Immature natural killer cell (primary cell): ENCODE results near the gene LETMD1. TPM values are rescaled to one million over a fixed set of nuclear protein-coding genes. Genes with fewer than 3 reads are reported as not detected.
"Not testable (repeated sequence)": the region's sequence is repeated elsewhere in the genome, so short reads cannot be mapped to it uniquely, and the experiment has no call there.

ENCODE experiments used
- DNase-seq, 3 donors: peaks; one replicate each; pipeline ENCODE4 v3.0.0; 2022; ENCODE audit warnings: mixed read lengths in 1 of 3
- H3K27ac Mint-ChIP-seq, 6 donors: one replicate each; pipeline ENCODE4 v1.8.0; 2020; ENCODE audit warnings: mixed read lengths in 6 of 6, mild to moderate bottlenecking in 5 of 6, inconsistent platforms in 4 of 6, moderate library complexity in 3 of 6
- H3K27me3 Mint-ChIP-seq, 3 donors: one replicate each; pipeline ENCODE4 v1.8.0; 2020 to 2021; ENCODE audit warnings: low read depth in 3 of 3, mild to moderate bottlenecking in 3 of 3, mixed read lengths in 3 of 3, moderate library complexity in 3 of 3, inconsistent platforms in 1 of 3
- H3K36me3 Mint-ChIP-seq, 3 donors: one replicate each; pipeline ENCODE4 v1.8.0; 2020; ENCODE audit warnings: mixed read lengths in 3 of 3, inconsistent platforms in 2 of 3, mild to moderate bottlenecking in 2 of 3
- H3K4me1 Mint-ChIP-seq, 2 donors: one replicate each; pipeline ENCODE4 v1.8.0; 2020; ENCODE audit warnings: inconsistent platforms in 2 of 2, mild to moderate bottlenecking in 2 of 2, mixed read lengths in 2 of 2, moderate library complexity in 1 of 2
- H3K4me3 Mint-ChIP-seq, 5 donors: one replicate each; pipeline ENCODE4 v1.8.0; 2020; ENCODE audit warnings: mild to moderate bottlenecking in 5 of 5, mixed read lengths in 5 of 5, inconsistent platforms in 3 of 5, moderate library complexity in 3 of 5
- H3K9me3 Mint-ChIP-seq, 6 donors: one replicate each; pipeline ENCODE4 v1.8.0; 2020; ENCODE audit warnings: mild to moderate bottlenecking in 6 of 6, mixed read lengths in 6 of 6, inconsistent platforms in 4 of 6, moderate library complexity in 3 of 6
- polyA plus RNA-seq, 3 donors: library from polyadenylated mRNA; unstranded; fragments of 300-500 nt; fragmentation: Illumina TruSeq; gene quantifications; one replicate each; pipeline ENCODE4 v1.2.3, GENCODE V29; 2021

Gene LETMD1, protein sequence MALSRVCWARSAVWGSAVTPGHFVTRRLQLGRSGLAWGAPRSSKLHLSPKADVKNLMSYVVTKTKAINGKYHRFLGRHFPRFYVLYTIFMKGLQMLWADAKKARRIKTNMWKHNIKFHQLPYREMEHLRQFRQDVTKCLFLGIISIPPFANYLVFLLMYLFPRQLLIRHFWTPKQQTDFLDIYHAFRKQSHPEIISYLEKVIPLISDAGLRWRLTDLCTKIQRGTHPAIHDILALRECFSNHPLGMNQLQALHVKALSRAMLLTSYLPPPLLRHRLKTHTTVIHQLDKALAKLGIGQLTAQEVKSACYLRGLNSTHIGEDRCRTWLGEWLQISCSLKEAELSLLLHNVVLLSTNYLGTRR
- polyA plus RNA-seq: 10 to 100 TPM; 14.9 to 40.4 (median 17.7) TPM

DNA sequence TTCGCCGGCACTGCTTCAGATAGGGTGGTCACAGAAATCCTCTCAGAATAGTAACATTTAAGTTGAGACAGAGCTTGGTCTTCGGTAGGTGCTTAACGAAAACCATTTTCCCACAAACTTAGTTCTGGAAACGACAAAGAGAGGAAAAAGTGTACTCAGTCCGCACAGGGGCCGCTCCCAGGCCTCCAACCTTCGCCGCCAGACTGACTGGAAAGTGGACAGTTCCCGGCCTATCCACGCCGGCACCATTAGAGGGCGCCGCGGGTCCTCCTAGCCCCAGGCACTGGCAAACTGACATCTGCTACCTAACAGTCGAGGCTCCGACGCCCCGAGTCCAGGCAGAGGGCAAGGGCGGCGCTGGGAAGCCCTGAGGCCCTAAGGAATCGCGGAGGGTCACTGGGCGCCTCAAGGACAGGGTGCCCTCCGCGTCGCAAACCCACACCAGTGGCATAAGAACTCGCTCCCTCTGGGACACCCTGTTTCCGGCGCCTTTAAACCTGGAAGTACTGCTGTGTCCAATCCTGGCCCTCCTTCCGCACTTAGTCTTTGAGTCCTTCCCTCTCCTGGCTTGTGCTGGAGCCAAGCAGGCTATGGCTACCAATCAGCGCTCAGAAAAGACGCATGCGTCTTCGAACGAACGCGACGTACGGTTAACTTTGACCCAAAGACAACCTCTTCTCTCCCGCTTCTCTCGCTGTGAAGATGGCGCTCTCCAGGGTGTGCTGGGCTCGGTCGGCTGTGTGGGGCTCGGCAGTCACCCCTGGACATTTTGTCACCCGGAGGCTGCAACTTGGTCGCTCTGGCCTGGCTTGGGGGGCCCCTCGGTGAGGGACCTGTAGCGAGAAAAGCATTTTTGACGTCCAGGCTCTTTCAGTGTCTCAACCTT lies at the start of gene LETMD1:
LETMD1 (plus strand) TSS at position 673 of the 886 bp plus-strand sequence; CDS start at position 703, 30 bp downstream.
- peaks cover 5 to 6% (median 5%) of the 10 kb centered on the region in 3 donors for H3K36me3 Mint-ChIP-seq
- peak within 1 kb of the TSS; percentile 92 to 99 (median 96) for H3K27ac Mint-ChIP-seq
- peak within 1 kb of the TSS; percentile 91 to 98 (median 95) for H3K4me3 Mint-ChIP-seq
- H3K27me3 Mint-ChIP-seq: peaks cover 3 to 6% (median 4%) of the 10 kb centered on the region in 3 donors
- DNase-seq: peak; percentile 91 to 93 (median 93)
- H3K4me1 Mint-ChIP-seq: peaks cover 33 to 34% of the 10 kb centered on the region in 2 donors
- no peaks in the 10 kb centered on the region for H3K9me3 Mint-ChIP-seq

DNA sequence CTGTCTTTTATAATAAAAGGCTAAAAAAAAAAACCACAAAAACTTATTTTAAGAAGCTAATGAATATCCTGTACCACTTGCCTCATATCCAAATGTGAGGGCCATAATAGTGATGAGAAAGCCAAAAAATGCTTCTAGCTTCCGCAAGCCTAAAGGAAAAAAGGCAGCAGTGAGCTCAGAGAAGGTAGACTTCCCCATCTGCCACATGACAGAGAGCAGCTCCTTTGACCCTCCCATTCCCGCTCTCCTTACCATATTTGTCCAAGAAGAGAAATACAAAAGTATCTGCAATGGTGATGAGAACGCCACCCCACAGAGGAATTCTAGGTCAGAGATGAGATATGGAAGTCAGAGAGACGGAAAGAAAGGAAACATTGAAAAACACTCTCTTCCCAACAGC lies 49.0 kb upstream of the LETMD1 start:
- Mint-ChIP-seq H3K36me3 (peaks cover 22 to 38% (median 31%) of the 10 kb centered on the region in 3 donors), H3K9me3 (no peaks in the 10 kb centered on the region), H3K4me1 (no peaks in the 10 kb centered on the region), H3K27me3 (no peaks in the 10 kb centered on the region), H3K4me3 (no peak overlapping the region), H3K27ac (no peak overlapping the region)
- DNase-seq: no peak

DNA sequence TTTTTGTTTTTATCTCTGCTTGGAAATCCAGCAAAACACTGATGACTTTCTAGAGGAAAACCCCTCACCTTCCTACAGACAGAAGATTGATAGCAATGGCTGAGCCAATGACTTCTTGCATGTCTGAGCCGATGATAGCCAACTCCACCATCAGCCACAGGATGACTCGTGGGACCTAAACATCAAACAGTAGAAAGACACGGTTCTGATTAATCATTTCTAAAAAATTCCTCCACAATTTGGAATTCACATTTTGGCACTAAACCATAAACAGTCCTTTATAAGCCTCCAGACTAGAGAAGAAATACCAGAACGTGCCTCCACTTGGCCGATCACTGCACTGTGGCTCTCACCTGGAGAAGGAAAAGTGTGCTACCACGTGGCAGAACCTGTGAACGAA lies 47.9 kb upstream of the LETMD1 start:
- H3K36me3 Mint-ChIP-seq: peaks cover 17 to 37% (median 26%) of the 10 kb centered on the region in 3 donors
- H3K9me3 Mint-ChIP-seq: no peaks in the 10 kb centered on the region
- no peaks in the 10 kb centered on the region for H3K27me3 Mint-ChIP-seq
- no peak overlapping the region for H3K27ac Mint-ChIP-seq
- H3K4me3 Mint-ChIP-seq: no peak overlapping the region
- DNase-seq: no peak
- no peaks in the 10 kb centered on the region for H3K4me1 Mint-ChIP-seq

DNA sequence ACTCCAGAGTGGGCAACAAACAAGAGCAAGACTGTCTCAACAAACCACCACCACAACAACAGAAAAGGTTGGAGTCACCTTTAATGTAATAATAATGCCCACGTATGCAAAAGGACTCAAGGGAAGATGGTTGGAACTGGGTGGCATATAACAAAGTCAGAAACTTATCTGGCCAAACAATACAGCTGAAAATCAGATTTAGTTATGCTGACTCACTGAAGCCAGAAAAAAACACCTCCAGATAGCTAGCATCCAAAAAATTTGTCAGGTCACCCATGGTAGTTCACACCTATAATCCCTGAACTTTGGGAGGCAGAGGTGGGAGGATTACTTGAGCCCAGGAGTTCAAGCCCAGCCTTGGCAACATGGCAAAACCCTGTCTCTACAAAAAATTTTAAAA lies 46.3 kb upstream of the LETMD1 start:
- no peaks in the 10 kb centered on the region for H3K27me3 Mint-ChIP-seq
- H3K4me3 Mint-ChIP-seq: no peak overlapping the region
- H3K4me1 Mint-ChIP-seq: no peaks in the 10 kb centered on the region
- H3K9me3 Mint-ChIP-seq: no peaks in the 10 kb centered on the region
- DNase-seq: no peak
- H3K36me3 Mint-ChIP-seq: peaks cover 19 to 29% (median 20%) of the 10 kb centered on the region in 3 donors
- no peak overlapping the region for H3K27ac Mint-ChIP-seq

DNA sequence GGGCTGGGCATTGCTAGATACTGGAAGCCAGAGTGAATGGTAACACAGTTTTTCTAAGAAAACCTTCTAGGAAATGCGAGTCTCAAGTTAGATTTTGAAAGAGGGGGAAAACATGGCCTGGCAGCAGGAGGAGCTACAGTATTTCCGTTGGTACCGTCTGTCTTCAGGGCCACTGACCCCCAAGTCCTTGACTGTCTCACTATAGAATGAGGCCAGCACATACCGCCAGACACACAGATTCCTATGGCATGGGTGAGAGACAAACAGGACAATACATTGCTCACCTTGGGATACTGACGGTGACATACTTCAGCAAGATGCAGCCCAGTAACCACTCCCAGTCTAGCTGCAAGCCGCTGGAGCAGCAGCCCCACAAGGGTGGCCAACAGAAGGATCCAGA lies 43.6 kb upstream of the LETMD1 start:
- no peak for DNase-seq
- peaks cover 15 to 22% (median 16%) of the 10 kb centered on the region in 3 donors for H3K36me3 Mint-ChIP-seq
- H3K9me3 Mint-ChIP-seq: no peaks in the 10 kb centered on the region
- H3K27me3 Mint-ChIP-seq: no peaks in the 10 kb centered on the region
- peak overlapping the region in 3 of 6 donors; percentile 13 to 39 (median 19) for H3K27ac Mint-ChIP-seq
- no peak overlapping the region for H3K4me3 Mint-ChIP-seq
- H3K4me1 Mint-ChIP-seq: peaks cover 8 to 10% of the 10 kb centered on the region in 2 donors

DNA sequence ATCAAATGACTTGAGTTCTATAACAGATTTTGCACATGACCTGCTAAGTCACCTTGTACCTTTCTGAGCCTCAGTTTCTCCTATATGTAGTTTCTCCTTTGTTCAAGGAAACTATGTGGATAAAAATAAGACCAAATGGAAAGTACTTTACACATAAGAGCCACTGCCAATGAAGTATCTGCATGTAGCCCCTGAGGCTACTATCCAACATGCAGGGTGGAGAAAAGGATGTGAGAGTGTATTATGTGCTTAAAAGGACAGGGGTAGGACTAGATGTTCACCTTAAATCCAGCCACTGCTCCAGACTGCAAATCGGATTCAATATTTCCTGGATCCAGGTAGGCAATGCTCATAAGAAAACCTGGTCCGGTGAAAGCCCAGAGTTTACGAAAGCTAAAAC lies 43.1 kb upstream of the LETMD1 start:
- no peak for DNase-seq
- Mint-ChIP-seq H3K27ac (peak overlapping the region in 4 of 6 donors; percentile 13 to 75 (median 30)), H3K36me3 (peaks cover 13 to 19% (median 15%) of the 10 kb centered on the region in 3 donors), H3K27me3 (no peaks in the 10 kb centered on the region), H3K4me1 (peaks cover 8 to 12% of the 10 kb centered on the region in 2 donors), H3K9me3 (no peaks in the 10 kb centered on the region), H3K4me3 (no peak overlapping the region)

DNA sequence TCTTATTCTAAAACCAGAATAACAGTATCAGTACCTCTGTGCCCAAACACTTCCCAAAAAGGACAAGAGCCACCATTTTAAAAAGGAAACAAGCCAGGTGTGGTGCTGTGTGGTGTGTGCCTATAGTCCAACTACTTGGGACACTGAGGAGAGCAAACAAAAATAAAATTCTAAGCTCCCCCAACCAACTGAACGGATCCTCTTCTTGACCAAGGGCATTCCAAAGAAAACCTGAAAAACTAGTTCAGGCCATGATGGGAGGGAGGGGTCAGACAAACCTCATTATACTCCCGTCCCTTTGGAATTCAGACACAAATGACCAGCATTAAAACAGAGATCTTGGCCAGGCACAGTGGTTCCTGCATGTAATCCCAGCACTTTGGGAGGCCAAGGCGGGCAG lies 42.5 kb upstream of the LETMD1 start:
- peaks cover 7 to 13% (median 9%) of the 10 kb centered on the region in 3 donors for H3K36me3 Mint-ChIP-seq
- no peak for DNase-seq
- H3K27me3 Mint-ChIP-seq: no peaks in the 10 kb centered on the region
- no peak overlapping the region for H3K4me3 Mint-ChIP-seq
- H3K9me3 Mint-ChIP-seq: no peaks in the 10 kb centered on the region
- peak overlapping the region in 3 of 6 donors; percentile 12 to 18 (median 14) for H3K27ac Mint-ChIP-seq
- peaks cover 9 to 17% of the 10 kb centered on the region in 2 donors for H3K4me1 Mint-ChIP-seq

DNA sequence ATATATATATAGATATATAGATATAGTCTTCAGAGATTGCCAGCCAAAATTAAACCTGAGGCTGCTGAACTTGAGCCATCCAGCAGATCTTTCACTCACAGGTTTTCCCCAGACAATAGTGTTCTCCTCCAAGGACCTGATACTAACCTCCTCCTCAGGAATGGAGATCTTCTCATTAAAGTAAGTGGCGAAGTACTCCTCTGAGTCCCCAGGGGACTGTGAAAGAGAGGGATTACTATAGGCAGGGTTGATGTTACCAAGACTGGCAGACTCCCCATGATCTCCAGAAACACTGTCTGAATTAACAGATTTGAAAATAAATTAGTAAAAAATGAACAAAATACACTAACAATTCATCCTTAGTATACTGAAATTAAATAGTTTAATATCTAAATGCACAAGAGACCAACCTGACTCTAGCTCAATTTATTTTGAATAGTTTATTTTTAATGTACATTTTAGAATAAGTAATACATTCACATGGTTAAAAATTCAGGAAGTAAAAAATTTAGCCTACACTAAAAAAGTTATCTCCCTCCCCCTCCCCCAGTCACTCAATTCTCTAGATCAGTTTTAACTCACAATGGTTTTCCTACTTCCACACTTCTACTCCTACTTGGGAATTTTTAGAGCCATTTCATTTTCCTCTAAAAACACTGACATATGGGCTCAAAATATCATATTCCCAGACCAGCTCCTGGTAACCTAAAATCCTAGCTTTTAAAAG lies 39.6 kb upstream of the LETMD1 start:
- no peaks in the 10 kb centered on the region for H3K27me3 Mint-ChIP-seq
- H3K4me3 Mint-ChIP-seq: peak overlapping the region in 1 of 5 donors; percentile 28
- H3K4me1 Mint-ChIP-seq: peaks cover 11 to 26% of the 10 kb centered on the region in 2 donors
- H3K36me3 Mint-ChIP-seq: peaks cover 6 to 13% (median 7%) of the 10 kb centered on the region in 3 donors
- H3K27ac Mint-ChIP-seq: peak overlapping the region in 2 of 6 donors; percentile 42 to 56
- no peaks in the 10 kb centered on the region for H3K9me3 Mint-ChIP-seq
- DNase-seq: no peak

DNA sequence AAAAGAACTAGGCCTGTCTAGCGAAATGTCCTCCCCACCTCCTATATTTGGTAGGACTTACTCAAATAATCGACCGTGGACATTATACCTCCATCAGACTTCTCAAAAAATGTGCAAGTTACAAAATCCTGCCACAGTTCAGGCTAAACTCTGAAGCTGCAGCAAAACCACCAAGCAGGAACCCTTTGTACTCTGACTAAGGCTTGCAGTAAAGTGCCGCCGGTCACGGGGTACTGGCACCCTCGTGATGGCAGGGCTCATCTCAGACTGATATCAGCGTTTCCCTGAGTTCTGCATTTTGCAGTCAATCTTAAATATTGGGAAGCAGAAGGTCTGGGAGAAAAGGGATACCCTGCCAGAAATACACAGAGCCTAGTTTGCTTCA lies 39.1 kb upstream of the LETMD1 start:
- H3K9me3 Mint-ChIP-seq: no peaks in the 10 kb centered on the region
- H3K4me3 Mint-ChIP-seq: peak overlapping the region in 2 of 5 donors; percentile 28 to 29

DNA sequence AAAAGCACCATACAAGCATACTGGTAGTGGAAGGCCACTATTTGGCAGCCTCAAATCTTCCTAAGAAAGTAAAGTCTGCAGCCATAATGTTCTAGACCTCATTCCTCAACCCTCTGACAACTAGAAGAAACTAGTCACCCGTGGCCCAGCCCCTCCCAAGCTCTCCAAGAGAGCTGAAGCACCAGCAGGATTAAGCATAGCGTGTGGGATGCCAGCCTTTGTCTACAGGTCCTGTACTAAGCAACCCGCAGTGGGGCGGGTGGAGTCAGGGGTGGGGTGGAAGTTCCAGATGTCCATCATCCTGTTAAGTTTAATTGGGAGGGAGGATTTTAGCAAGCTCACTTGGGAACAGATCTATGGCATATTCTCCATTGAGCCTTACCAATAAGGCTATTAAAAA lies 36.2 kb upstream of the LETMD1 start:
- Mint-ChIP-seq H3K4me1 (peaks cover 11 to 26% of the 10 kb centered on the region in 2 donors), H3K27ac (no peak overlapping the region), H3K9me3 (no peaks in the 10 kb centered on the region), H3K27me3 (no peaks in the 10 kb centered on the region), H3K4me3 (no peak overlapping the region), H3K36me3 (peaks cover 0 to 2% (median 0%) of the 10 kb centered on the region in 3 donors)
- DNase-seq: no peak

More for the DNA sequence above, 39.1 kb upstream of the LETMD1 start:
- Mint-ChIP-seq H3K4me1 (peaks cover 11 to 26% of the 10 kb centered on the region in 2 donors), H3K27me3 (no peaks in the 10 kb centered on the region), H3K27ac (peak overlapping the region in 3 of 6 donors; percentile 42 to 79 (median 56)), H3K36me3 (peaks cover 3 to 13% (median 6%) of the 10 kb centered on the region in 3 donors)
- peak in 1 of 3 donors; percentile 12 for DNase-seq

DNA sequence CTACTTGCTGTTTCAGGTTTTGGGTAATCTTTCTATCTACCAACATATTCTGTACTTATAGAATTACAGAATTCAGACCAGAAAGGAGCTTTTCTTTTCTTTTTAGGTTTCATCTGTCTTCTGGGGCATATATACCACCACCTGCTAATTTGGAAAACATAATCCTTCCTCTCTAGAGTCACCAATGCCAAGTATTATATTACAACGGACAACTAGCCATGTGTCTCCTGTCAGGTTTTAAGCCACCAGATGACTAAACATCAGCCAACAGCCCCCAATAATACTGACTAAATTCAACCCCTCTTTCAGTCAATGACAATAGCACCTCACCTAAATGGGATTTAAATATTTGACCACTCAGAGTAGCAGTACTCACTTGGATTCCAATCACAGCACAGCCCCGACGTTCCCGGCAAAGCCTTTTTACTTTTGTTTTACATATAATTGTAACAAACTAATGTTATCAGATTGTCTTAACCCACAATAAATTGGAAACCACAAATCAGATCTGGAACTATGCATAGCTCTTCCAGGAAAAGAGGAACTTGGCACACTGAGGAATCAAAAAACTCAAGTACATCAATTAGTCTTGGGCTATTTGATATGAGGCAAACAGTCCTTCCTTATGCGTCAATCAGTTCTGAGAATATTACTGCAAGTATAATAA lies 35.4 kb upstream of the LETMD1 start:
- H3K4me1 Mint-ChIP-seq: peaks cover 15 to 26% of the 10 kb centered on the region in 2 donors

DNA sequence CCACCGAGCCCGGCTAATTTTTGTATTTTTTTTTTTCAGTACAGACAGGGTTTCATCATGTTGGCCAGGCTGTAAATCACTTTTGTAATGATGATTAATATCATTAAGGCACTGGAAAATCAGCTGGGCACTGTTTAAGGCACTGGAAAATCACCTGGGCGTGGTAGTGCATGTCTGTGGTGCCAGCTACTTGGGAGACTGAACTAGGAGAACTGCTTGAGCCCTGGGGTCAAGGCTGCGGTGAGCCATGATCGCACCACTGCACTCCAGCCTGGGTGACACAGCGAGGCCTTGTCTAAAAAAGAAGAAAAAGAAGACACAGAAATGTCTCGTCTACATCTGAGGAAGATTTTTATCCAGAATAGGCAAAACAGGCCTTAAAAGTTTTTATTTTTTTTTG lies 34.7 kb upstream of the LETMD1 start:
- no peak for DNase-seq
- Mint-ChIP-seq H3K4me3 (no peak overlapping the region), H3K27ac (no peak overlapping the region), H3K4me1 (peaks cover 16 to 26% of the 10 kb centered on the region in 2 donors), H3K27me3 (no peaks in the 10 kb centered on the region), H3K9me3 (no peaks in the 10 kb centered on the region), H3K36me3 (no peaks in the 10 kb centered on the region)

More for the DNA sequence above, 35.4 kb upstream of the LETMD1 start:
- H3K27ac Mint-ChIP-seq: no peak overlapping the region
- no peaks in the 10 kb centered on the region for H3K27me3 Mint-ChIP-seq
- DNase-seq: no peak
- no peaks in the 10 kb centered on the region for H3K36me3 Mint-ChIP-seq
- no peak overlapping the region for H3K4me3 Mint-ChIP-seq
- H3K9me3 Mint-ChIP-seq: no peaks in the 10 kb centered on the region

DNA sequence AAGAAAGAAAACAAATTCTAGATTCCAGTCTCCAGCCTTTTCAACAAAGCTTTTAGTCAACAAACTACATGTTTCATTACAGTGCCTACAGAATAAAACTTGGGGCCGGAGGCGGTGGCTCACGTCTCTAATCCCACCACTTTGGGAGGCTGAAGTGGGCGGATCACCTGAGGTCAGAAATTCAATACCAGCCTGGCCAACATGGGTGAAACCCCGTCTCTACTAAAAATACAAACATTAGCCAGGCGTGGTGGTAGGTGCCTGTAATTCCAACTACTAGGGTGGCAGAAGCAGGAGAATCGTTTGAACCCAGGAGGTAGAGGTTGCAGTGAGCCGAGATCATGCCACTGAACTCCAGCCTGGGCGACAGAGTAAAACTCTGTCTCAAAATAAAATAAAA lies 33.7 kb upstream of the LETMD1 start:
- H3K4me1 Mint-ChIP-seq: peaks cover 8 to 21% of the 10 kb centered on the region in 2 donors
- H3K9me3 Mint-ChIP-seq, H3K36me3 Mint-ChIP-seq, DNase-seq, H3K27ac Mint-ChIP-seq, H3K27me3 Mint-ChIP-seq, H3K4me3 Mint-ChIP-seq: not testable (repeated sequence)
